Measurements from ENCODE around the gene TBL1X.

GRCh38 chrX:9759337-9759736 lies 294.5 kb downstream of the TBL1X start:
- TF ChIP-seq RFX5 (IDR thresholded peaks at IDR 0.05; ENCODE audit: borderline replicate concordance, low read depth, low read length) = no peak
- TF ChIP-seq TAF1 (IDR thresholded peaks at IDR 0.05; ENCODE audit: low read depth, low read length) = no peak
- no peak for TF ChIP-seq EP300 (IDR thresholded peaks at IDR 0.05; ENCODE audit: borderline replicate concordance in 1 of 2, low read depth in 2 of 2, low read length in 2 of 2)
- no peak for TF ChIP-seq CTCF (IDR thresholded peaks at IDR 0.05; ENCODE audit: control extremely low read depth in 1 of 3, insufficient read depth in 1 of 3, low read depth in 1 of 3, low read length in 3 of 3)
- TF ChIP-seq BACH1 (IDR thresholded peaks at IDR 0.05; ENCODE audit: low read length) = no peak
- TF ChIP-seq EZH2 (IDR thresholded peaks at IDR 0.05; ENCODE audit: low read depth, low read length, severe bottlenecking) = no peak
- TF ChIP-seq ZNF274 (IDR thresholded peaks at IDR 0.05; ENCODE audit: borderline replicate concordance, extremely low read depth, low read length) = no peak

Data from H1 (cell line).